Smooth muscle cell of the brain vasculature (primary cell): ENCODE data around the gene UST.
"Not testable (repeated sequence)": the region's sequence is repeated elsewhere in the genome, so short reads cannot be mapped to it uniquely, and the experiment has no call there.

Experiments used
- DNase-seq: peaks from one replicate; pipeline ENCODE4 v3.0.0-alpha.2; 2012; ENCODE audit warnings: low read depth, low spot score

The UST gene

DNA sequence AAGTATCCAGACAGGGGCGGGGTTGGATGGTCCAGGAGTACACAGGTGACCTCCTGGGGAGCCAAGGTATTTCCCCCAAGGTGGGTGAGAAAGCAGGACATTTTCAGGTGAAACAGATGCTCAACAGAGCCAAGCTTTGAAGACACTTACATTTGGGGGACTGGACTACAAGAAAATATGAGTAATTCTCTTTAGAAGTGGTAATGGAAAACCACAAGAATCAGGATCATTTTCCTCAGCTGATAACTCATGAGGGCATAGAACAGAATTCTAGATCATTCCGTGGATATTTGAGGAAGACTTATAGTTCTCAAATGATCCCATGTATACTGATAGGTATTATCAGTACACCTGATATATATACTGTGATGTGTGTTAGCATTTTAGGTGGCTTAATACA lies 89.9 kb downstream of the UST start:
- DNase-seq = no peak

GRCh38 chr6:148837941-148838340 lies 91.1 kb downstream of the UST start:
- DNase-seq = no peak

DNA sequence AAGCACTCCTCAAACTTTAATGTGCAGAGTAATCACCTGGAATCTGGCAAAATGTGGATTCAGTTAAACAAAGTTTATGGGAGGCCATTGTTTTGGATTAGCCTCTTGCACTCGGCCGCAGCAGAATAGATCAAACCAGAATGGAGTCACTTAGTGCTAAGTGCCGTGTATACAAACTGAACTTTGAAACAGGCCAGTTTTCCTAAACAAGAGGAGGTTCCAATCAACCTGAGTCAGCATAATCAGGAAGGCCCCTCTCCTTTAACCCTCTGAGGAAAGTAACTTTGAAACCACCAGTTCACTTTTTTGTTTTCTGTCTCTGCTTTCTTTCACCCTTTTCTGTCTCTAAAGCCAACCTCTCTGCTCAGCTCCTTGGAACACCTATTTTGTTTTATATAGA lies 92.2 kb downstream of the UST start:
- DNase-seq = no peak

DNA sequence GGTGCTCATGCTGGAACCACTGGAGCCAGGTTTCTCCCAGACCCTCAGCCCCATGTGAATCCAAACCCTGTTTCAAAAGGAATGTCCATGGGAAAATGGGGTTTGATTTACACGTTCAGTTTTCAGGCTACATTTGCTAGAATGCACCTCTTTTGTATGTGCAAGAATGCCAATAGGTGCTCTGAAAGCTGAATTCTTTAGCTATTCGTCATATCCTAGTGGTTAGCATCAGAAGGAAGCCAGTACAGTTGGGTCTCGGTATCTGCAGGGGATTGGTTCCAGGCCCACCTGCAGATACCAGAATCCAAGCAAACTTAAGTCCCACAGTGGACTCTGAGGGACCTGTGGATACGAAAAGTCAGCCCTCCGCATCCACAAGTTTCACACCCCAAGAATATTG lies 93.4 kb downstream of the UST start:
- DNase-seq = no peak

GRCh38 chr6:148842296-148843019 lies 95.6 kb downstream of the UST start:
- no peak for DNase-seq

- DNase-seq = no peak
These were observed 98.6 kb downstream of the UST start for GRCh38 chr6:148845464-148845863.

- DNase-seq = no peak
These were observed 100.2 kb downstream of the UST start for GRCh38 chr6:148846778-148847761.

DNA sequence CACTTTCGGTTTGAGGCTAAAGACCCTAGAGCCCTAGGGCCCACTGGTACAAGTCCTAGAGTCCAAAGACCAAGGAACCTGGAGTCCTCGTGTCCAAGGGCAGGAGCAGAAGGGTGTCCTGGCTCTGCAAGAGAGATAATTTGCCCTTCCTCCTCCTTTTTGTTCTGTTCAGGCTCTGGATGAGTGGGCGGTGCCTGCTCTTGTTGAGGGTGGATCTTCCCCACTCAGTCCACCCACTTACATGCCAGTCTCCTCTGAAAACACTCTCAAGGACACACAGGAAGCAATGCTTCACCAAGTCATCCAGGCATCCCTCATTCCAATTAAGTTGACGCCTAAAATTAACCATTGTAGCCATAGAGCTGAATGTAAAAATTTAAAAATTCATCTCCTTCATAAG lies 102.1 kb downstream of the UST start:
- DNase-seq = no peak

DNA sequence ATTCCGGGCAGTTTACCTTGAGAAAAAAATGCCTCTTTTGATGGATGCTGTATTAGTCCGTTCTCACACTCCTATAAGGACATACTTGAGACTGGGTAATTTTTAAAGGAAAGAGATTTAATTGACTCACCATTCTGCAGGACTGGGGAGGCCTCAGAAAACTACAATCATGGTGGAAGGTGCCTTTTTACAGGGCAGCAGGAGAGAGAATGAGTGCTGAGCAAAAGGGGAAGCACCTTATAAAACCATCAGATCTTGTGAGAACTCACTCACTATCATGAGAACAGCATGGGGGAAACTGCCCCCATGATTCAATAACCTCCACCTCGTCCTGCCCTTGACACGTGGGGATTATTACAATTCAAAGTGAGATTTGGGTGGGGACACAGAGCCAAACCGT lies 102.6 kb downstream of the UST start:
- DNase-seq = not testable (repeated sequence)

DNA sequence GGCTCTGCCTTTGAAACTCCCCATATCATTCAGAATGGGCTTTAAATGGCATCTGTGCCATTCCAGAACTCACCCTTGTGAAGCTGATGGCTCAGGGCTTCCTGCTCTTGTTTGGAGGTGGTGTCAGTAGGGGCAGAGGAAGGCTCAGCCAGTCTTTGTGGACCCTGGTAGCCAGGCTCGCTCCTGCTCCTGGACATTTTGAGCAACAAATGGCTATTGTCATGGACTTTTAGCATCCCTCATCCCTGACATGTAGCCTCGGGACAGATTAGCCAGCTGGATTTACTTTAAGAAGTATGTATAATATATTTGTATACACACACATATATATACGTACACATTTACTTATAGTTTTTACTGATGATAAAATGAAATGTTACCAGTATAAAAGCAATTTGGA lies 104.1 kb downstream of the UST start:
- no peak for DNase-seq

- no peak for DNase-seq
These were observed 105.1 kb downstream of the UST start for GRCh38 chr6:148851683-148852556.

- DNase-seq = no peak
These were observed 105.9 kb downstream of the UST start for GRCh38 chr6:148852688-148853087.

DNA sequence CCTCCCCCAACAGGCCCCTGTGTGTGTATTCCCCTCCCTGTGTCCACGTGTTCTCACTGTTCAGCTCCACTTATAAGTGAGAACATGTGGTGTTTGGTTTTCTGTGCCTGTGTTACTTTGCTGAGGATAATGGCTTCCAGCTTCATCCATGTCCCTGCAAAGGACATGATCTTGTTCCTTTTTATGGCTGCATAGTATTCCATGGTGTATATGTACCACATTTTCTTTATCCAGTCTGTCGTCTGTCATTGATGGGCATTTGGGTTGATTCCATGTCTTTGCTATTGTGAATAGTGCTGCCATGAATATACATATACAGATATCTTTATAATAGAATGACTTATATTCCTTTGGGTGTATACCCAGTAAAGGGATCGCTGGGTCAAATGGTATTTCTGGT lies 106.3 kb downstream of the UST start:
- DNase-seq = not testable (repeated sequence)

- no peak for DNase-seq
These were observed 107.3 kb downstream of the UST start for GRCh38 chr6:148854096-148854495.

DNA sequence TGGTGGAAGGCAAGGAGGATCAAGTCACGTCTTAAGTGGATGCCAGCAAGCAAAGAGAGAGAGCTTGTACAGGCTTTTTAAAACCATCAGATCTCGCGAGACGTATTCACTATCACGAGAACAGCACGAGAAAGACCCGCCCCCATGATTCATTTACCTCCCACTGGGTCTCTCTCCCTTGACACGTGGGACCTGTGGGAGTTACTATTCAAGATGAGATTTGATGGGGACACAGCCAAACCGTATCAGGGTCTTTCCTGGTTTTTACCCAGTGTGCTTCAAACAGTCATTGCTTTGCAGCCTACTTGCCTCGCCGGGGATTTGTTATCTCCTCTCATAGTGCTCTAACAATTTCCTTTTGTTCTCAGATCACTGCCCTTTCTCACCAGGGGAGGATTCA lies 108.2 kb downstream of the UST start:
- DNase-seq = no peak

GRCh38 chr6:148855744-148856143 lies 108.9 kb downstream of the UST start:
- DNase-seq = no peak

- DNase-seq = no peak
These were observed 111.1 kb downstream of the UST start for GRCh38 chr6:148857798-148858390.

DNA sequence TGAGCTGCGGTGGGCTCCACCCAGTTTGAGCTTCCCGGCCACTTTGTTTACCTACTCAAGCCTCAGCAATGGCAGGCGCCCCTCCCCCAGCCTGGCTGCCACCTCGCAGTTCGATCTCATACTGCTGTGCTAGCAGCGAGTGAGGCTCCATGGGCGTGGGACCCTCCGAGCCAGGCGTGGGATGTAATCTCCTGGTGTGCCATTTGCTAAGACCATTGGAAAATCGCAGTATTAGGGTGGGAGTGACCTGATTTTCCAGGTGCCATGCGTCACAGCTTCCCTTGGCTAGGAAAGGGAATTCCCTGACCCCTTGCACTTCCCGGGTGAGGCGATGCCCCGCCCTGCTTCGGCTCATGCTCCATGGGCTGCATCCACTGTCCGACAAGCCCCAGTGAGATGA lies 117.3 kb downstream of the UST start:
- DNase-seq = not testable (repeated sequence)

GRCh38 chr6:148864941-148865340 lies 118.1 kb downstream of the UST start:
- DNase-seq = no peak

- DNase-seq = no peak
These were observed 119.9 kb downstream of the UST start for GRCh38 chr6:148866657-148867268.

DNA sequence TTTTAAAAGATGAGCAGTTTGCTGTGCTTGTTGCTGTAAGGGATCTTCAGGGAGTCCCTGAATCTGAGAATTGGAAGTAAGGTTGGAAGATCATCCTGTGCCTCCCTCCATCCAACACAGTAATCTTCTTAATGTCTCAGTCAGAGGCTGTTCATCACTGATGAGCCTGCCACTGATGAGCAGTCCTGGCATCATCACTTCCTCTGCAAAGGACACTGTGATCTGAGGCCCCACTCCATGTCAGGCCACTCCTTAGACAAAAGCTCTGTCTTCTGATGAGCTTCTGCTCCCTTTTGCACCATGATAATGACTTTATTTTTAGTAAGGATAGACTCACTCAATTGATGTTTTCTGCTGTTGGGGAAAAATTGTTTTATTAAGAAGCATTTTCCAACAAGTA lies 121.0 kb downstream of the UST start:
- no peak for DNase-seq
